Natural killer cell treated with Interleukin-12 subunit alpha and Interleukin-12 subunit beta and Interleukin-15 and Interleukin-18, amount 100 ng/mL, for 72 hours (primary cell): ENCODE results near the gene ACSS1. TPM values are rescaled to one million over a fixed set of nuclear protein-coding genes. Genes with fewer than 3 reads are reported as not detected.

Source experiments
- ATAC-seq, 2 donors: fragments of 150-1000 bp; cut with Tn5 transposase in 1 of 2; sonication (Bioruptor Pico), chemical (Tn5 transposase) in 1 of 2; 2 replicates each; pipeline ENCODE4 v1.10.0; 2021
- DNase-seq: peaks from one replicate; pipeline ENCODE4 v3.0.0; 2022; ENCODE audit warnings: low spot score
- H3K27ac Mint-ChIP-seq, 2 donors: 1 replicate in 1 of 2; 2 replicates in 1 of 2; pipeline ENCODE4 v1.8.0; 2022; ENCODE audit warnings: mixed read lengths in 2 of 2, mild to moderate bottlenecking in 1 of 2, moderate library complexity in 1 of 2
- H3K27me3 Mint-ChIP-seq, 2 donors: 1 replicate in 1 of 2; 2 replicates in 1 of 2; pipeline ENCODE4 v1.8.0; 2022; ENCODE audit warnings: mixed read lengths in 2 of 2
- H3K36me3 Mint-ChIP-seq: one replicate; pipeline ENCODE4 v1.8.0; 2022; ENCODE audit warnings: mixed read lengths
- H3K4me1 Mint-ChIP-seq, 2 donors: 1 replicate in 1 of 2; 2 replicates in 1 of 2; pipeline ENCODE4 v1.8.0; 2022; ENCODE audit warnings: low read depth in 2 of 2, mixed read lengths in 2 of 2, mild to moderate bottlenecking in 1 of 2
- H3K4me3 Mint-ChIP-seq: one replicate; pipeline ENCODE4 v1.8.0; 2022; ENCODE audit warnings: mixed read lengths
- H3K9me3 Mint-ChIP-seq: 2 replicates; pipeline ENCODE4 v1.8.0; 2022; ENCODE audit warnings: mixed read lengths
- total RNA-seq, 2 donors: library from RNA; stranded (reverse); gene quantifications; one replicate each; pipeline ENCODE4 v1.2.3, GENCODE V29; 2022

ACSS1 gene
- total RNA-seq, 2 donors from 2014 or later: 5.8 to 7.6 TPM

- Mint-ChIP-seq H3K4me1 (peaks cover 5 to 7% of the 10 kb centered on the region in 2 donors), H3K4me3 (no peak overlapping the region), H3K36me3 (no peaks in the 10 kb centered on the region), H3K27ac (no peak overlapping the region), H3K9me3 (no peaks in the 10 kb centered on the region), H3K27me3 (peaks cover 40 to 51% of the 10 kb centered on the region in 2 donors)
- peak in 1 of 2 donors; percentile 34 for ATAC-seq
- no peak for DNase-seq
These were observed 26.1 kb upstream of the ACSS1 start for GRCh38 chr20:25083773-25084625.

- H3K4me3 Mint-ChIP-seq: no peak overlapping the region
- H3K27me3 Mint-ChIP-seq: peaks cover 43 to 59% of the 10 kb centered on the region in 2 donors
- no peak overlapping the region for H3K27ac Mint-ChIP-seq
- H3K36me3 Mint-ChIP-seq: no peaks in the 10 kb centered on the region
- DNase-seq (no peak), ATAC-seq (no peak)
- no peaks in the 10 kb centered on the region for H3K9me3 Mint-ChIP-seq
- peaks cover 5 to 7% of the 10 kb centered on the region in 2 donors for H3K4me1 Mint-ChIP-seq
These were observed 25.3 kb upstream of the ACSS1 start for GRCh38 chr20:25083141-25083772.

GRCh38 chr20:25082498-25082873 is 24.5 kb upstream of the ACSS1 start:
- peaks cover 5 to 7% of the 10 kb centered on the region in 2 donors for H3K4me1 Mint-ChIP-seq
- no peak overlapping the region for H3K27ac Mint-ChIP-seq
- DNase-seq: no peak
- H3K36me3 Mint-ChIP-seq: no peaks in the 10 kb centered on the region
- ATAC-seq: no peak
- peaks cover 49 to 64% of the 10 kb centered on the region in 2 donors for H3K27me3 Mint-ChIP-seq
- H3K4me3 Mint-ChIP-seq: no peak overlapping the region
- no peaks in the 10 kb centered on the region for H3K9me3 Mint-ChIP-seq

GRCh38 chr20:25081730-25082497 is 24.0 kb upstream of the ACSS1 start, which contains the start of gene VSX1:
VSX1 (minus strand) TSS chr20:25082141; CDS start chr20:25082096, 45 bp downstream.
- no peak for ATAC-seq
- Mint-ChIP-seq H3K4me1 (peaks cover 6 to 10% of the 10 kb centered on the region in 2 donors), H3K9me3 (no peaks in the 10 kb centered on the region), H3K27ac (no peak within 1 kb of the TSS), H3K36me3 (no peaks in the 10 kb centered on the region), H3K27me3 (peaks cover 48 to 67% of the 10 kb centered on the region in 2 donors), H3K4me3 (no peak within 1 kb of the TSS)
- no peak for DNase-seq

GRCh38 chr20:25081065-25081729 is 23.3 kb upstream of the ACSS1 start:
- Mint-ChIP-seq H3K4me1 (peaks cover 7 to 12% of the 10 kb centered on the region in 2 donors), H3K4me3 (no peak overlapping the region), H3K9me3 (no peaks in the 10 kb centered on the region), H3K27me3 (peaks cover 49 to 66% of the 10 kb centered on the region in 2 donors), H3K36me3 (no peaks in the 10 kb centered on the region), H3K27ac (no peak overlapping the region)
- DNase-seq (no peak), ATAC-seq (no peak)

GRCh38 chr20:25079171-25079570 is 21.2 kb upstream of the ACSS1 start:
- ATAC-seq (no peak), DNase-seq (no peak)
- Mint-ChIP-seq H3K9me3 (no peaks in the 10 kb centered on the region), H3K27me3 (peaks cover 50 to 74% of the 10 kb centered on the region in 2 donors), H3K4me3 (no peak overlapping the region), H3K36me3 (no peaks in the 10 kb centered on the region), H3K4me1 (peaks cover 7 to 12% of the 10 kb centered on the region in 2 donors), H3K27ac (no peak overlapping the region)

- Mint-ChIP-seq H3K4me1 (peaks cover 7 to 8% of the 10 kb centered on the region in 2 donors), H3K9me3 (no peaks in the 10 kb centered on the region), H3K27me3 (peaks cover 49 to 71% of the 10 kb centered on the region in 2 donors), H3K27ac (no peak overlapping the region), H3K4me3 (no peak overlapping the region), H3K36me3 (no peaks in the 10 kb centered on the region)
- no peak for ATAC-seq
- DNase-seq: no peak
These were observed 20.7 kb upstream of the ACSS1 start for GRCh38 chr20:25078662-25079061.

GRCh38 chr20:25077610-25078169 is 19.8 kb upstream of the ACSS1 start:
- no peaks in the 10 kb centered on the region for H3K9me3 Mint-ChIP-seq
- peaks cover 5 to 6% of the 10 kb centered on the region in 2 donors for H3K4me1 Mint-ChIP-seq
- DNase-seq: no peak
- H3K36me3 Mint-ChIP-seq: no peaks in the 10 kb centered on the region
- no peak overlapping the region for H3K27ac Mint-ChIP-seq
- H3K4me3 Mint-ChIP-seq: no peak overlapping the region
- H3K27me3 Mint-ChIP-seq: peaks cover 52 to 74% of the 10 kb centered on the region in 2 donors
- peak in 1 of 2 donors; percentile 74 for ATAC-seq

GRCh38 chr20:25076731-25077609 is 19.0 kb upstream of the ACSS1 start:
- no peak overlapping the region for H3K27ac Mint-ChIP-seq

GRCh38 chr20:25076201-25076600 is 18.3 kb upstream of the ACSS1 start:
- peaks cover 59 to 84% of the 10 kb centered on the region in 2 donors for H3K27me3 Mint-ChIP-seq
- peaks cover 2 to 5% of the 10 kb centered on the region in 2 donors for H3K4me1 Mint-ChIP-seq
- ATAC-seq: no peak
- DNase-seq: no peak
- no peaks in the 10 kb centered on the region for H3K9me3 Mint-ChIP-seq
- H3K27ac Mint-ChIP-seq: no peak overlapping the region
- no peak overlapping the region for H3K4me3 Mint-ChIP-seq
- H3K36me3 Mint-ChIP-seq: no peaks in the 10 kb centered on the region

More at GRCh38 chr20:25076731-25077609, 19.0 kb upstream of the ACSS1 start:
- peaks cover 2 to 5% of the 10 kb centered on the region in 2 donors for H3K4me1 Mint-ChIP-seq
- no peaks in the 10 kb centered on the region for H3K9me3 Mint-ChIP-seq
- DNase-seq: no peak
- no peak overlapping the region for H3K4me3 Mint-ChIP-seq
- H3K27me3 Mint-ChIP-seq: peaks cover 53 to 77% of the 10 kb centered on the region in 2 donors
- H3K36me3 Mint-ChIP-seq: no peaks in the 10 kb centered on the region
- ATAC-seq: no peak

GRCh38 chr20:25073544-25073943 is 15.6 kb upstream of the ACSS1 start:
- H3K4me1 Mint-ChIP-seq: peaks cover 2 to 5% of the 10 kb centered on the region in 2 donors
- H3K36me3 Mint-ChIP-seq: no peaks in the 10 kb centered on the region
- no peaks in the 10 kb centered on the region for H3K9me3 Mint-ChIP-seq
- no peak overlapping the region for H3K27ac Mint-ChIP-seq
- ATAC-seq (no peak), DNase-seq (no peak)
- peaks cover 55 to 79% of the 10 kb centered on the region in 2 donors for H3K27me3 Mint-ChIP-seq
- H3K4me3 Mint-ChIP-seq: no peak overlapping the region

GRCh38 chr20:25072226-25072811 is 14.4 kb upstream of the ACSS1 start:
- ATAC-seq: no peak
- Mint-ChIP-seq H3K9me3 (no peaks in the 10 kb centered on the region), H3K4me1 (peaks cover 2 to 5% of the 10 kb centered on the region in 2 donors), H3K27me3 (peaks cover 49 to 71% of the 10 kb centered on the region in 2 donors), H3K27ac (no peak overlapping the region), H3K36me3 (no peaks in the 10 kb centered on the region), H3K4me3 (no peak overlapping the region)
- DNase-seq: no peak
